GM18519 (cell line): ENCODE results near the gene ACTC1.
"Not testable (repeated sequence)": the region's sequence is repeated elsewhere in the genome, so short reads cannot be mapped to it uniquely, and the experiment has no call there.

Experiments used
- ATAC-seq: cut with Tn5 transposase; IDR thresholded peaks from one replicate; pipeline ENCODE4 v1.9.1; 2021; ENCODE audit warnings: mild to moderate bottlenecking, moderate library complexity; ENCODE audit not compliant: unreplicated experiment, low FRiP score

Gene ACTC1

GRCh38 chr15:34795267-34796081, at the start of gene ACTC1:
Gene ACTC1, minus strand, starts transcription at chr15:34795549. Its CDS starts 741 bp downstream, at chr15:34794808.
- ATAC-seq, result no peak

- ATAC-seq, result no peak
Observed at GRCh38 chr15:34841262-34841725, 45.9 kb upstream of the ACTC1 start.

DNA sequence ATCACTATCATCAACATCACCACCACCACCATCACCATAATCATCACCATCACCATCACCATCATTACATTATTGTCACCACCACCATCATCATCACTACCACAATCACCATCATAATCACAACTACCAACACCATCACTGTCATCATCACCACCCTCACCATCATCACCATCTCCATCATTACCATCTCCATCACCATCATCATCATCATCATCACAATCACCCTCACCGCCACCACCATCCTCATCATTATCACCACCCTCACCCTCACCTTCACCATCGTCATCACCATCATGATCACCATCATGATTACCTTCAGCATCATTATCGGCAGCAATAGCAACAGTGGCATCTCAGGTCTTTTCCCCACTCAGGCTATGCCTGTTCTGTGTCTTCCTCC, 42.9 kb upstream of the ACTC1 start:
- no peak for ATAC-seq

GRCh38 chr15:34837246-34838016, 42.1 kb upstream of the ACTC1 start:
- no peak for ATAC-seq

DNA sequence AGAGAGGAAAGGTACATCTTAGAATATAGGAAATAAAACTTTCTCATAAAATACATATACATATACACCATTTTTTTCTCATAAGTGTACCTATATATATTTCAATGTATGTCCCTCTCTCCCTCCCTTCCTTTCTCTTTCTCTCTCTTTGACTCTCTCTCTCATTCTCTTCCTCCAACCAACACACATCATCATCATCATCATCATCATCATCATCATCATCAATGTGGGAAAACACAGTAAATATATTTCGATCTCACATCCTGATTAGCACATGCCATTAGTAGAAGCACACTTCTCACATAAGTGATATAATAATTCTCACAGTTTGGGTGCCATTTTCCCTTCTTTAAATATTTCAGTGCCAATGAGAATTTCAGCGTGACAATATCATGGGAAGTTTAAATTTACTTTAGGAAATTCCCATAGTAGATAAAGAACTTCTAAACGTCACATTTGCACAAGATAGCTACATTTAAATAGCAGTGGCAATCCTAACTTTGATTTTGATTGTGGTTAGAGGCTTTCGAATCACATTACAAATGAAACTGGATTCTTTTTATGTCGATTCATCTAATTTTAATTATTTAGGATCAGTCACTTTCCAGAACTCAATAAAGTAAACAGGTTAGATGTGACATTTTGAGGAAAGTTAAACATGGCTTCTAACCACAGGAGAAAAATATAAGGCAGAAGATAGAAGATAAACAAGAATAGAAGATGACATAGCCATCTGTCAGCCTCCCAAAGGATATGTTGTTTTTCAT, 33.0 kb upstream of the ACTC1 start:
- no peak for ATAC-seq

GRCh38 chr15:34821831-34822230, 26.5 kb upstream of the ACTC1 start:
- no peak for ATAC-seq

- ATAC-seq, result no peak
Observed at GRCh38 chr15:34820110-34820509, 24.8 kb upstream of the ACTC1 start.

DNA sequence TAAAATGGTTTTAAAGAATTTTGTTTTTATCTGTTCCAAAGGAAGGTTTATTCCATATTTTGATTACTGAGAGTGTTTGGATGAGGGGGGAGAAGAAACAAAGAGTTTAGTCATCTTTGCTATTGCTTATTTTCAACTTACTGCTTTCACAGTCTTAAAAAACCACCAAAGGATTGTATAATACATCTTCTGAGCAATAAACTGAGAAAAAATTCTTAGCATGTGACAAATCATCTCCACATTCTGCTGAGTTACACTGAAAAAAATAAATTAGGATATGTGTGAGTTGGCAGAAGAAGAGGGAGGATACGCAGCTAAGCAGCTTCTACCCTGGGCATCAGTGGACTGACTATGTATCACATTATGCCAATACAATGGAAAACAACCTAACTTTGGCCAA, 23.2 kb upstream of the ACTC1 start:
- no peak for ATAC-seq

- no peak for ATAC-seq
Observed at GRCh38 chr15:34815836-34816235, 20.5 kb upstream of the ACTC1 start.

- no peak for ATAC-seq
Observed at GRCh38 chr15:34813446-34814190, 18.3 kb upstream of the ACTC1 start.

DNA sequence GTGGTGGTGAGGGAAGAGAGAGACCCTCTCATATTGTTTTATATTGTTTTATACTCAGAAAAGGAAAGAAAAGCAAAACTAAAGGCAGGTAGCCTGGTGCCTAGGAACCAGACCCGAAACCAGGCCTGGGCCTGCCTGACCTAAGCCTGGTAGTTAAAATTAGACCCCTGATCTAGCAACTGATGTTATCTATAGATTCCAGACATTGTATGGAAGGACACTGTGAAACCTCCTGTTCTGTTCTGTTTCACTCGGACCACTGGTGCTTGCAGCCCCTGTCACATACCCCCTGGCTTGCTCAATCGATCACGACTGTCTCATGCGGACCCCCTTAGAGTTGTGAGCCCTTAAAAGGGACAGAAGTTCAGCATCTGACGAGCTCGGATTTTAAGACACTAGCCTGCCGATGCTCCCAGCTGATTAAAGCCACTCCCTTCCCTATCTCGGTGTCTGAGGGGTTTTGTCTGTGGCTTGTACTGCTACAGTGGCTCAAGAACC, 17.6 kb upstream of the ACTC1 start:
- ATAC-seq, result not testable (repeated sequence)

DNA sequence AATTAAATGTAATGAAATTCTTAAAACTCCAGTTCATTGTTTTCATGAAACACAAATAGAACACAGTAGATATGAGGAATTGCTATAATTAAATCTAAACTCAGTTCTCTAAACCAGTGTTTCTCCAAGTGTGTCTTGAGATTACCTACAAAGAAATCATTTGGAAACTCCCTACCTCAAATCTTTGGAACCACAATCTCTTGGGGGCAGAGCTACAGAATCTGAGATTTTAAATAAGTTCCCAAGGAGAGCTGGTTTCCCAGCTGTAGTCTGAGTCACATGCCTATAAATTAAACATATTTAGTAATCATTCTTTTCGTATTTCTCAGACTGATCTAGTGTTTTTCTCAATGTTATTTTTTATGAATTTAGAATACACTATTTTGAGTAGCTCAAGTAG, 17.0 kb upstream of the ACTC1 start:
- ATAC-seq, result no peak

- ATAC-seq, result no peak
Observed at GRCh38 chr15:34810443-34811129, 15.2 kb upstream of the ACTC1 start.

GRCh38 chr15:34809186-34809585, 13.8 kb upstream of the ACTC1 start:
- ATAC-seq, result no peak

DNA sequence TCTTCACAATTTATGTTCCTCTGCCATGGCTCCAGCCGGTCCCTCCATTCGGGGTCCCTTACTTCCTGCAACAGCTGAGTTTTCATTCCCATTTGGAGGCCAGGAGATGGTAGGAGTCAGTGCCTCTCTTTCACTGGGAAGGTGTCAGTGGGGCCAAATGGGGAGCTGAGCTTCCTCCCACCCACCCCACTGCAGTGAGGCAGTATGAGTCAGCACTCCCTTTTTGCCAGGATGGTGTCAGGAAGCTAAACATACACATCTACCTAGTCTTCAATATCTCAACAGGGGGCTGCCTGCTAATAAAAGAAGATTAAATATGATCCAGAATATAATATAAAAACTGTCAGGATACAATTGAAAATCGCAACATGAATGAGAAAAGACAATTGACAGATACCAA, 12.7 kb upstream of the ACTC1 start:
- no peak for ATAC-seq

GRCh38 chr15:34807241-34807640, 11.9 kb upstream of the ACTC1 start:
- not testable (repeated sequence) for ATAC-seq

GRCh38 chr15:34804776-34805175, 9.4 kb upstream of the ACTC1 start:
- no peak for ATAC-seq

- ATAC-seq, result no peak
Observed at GRCh38 chr15:34804113-34804512, 8.8 kb upstream of the ACTC1 start.
